GM18508 (cell line): ENCODE results near the gene EI24.
"Not testable (repeated sequence)": the region's sequence is repeated elsewhere in the genome, so short reads cannot be mapped to it uniquely, and the experiment has no call there.

Experiments
- ATAC-seq: cut with Tn5 transposase; IDR thresholded peaks from one replicate; pipeline ENCODE4 v1.9.1; 2021; ENCODE audit warnings: moderate number of reproducible peaks; ENCODE audit not compliant: insufficient read depth, unreplicated experiment

EI24 gene

DNA sequence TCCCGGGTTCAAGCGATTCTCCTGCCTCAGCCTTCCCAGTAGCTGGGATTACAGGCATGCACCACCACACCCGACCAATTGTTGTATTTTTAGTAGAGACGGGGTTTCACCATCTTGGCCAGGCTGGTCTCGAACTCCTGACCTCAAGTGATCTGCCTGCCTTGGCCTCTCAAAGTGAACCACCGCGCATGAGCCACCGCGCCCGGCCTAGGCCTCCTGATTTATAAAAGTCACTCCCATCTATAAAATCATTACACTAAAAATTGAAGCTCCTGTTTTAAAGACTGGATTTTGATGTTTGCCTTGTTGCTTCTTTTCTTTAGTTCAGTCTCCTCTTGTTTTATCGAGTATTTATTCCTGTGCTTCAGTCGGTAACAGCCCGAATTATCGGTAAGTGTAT lies 7.9 kb downstream of the EI24 start:
- ATAC-seq: not testable (repeated sequence)

DNA sequence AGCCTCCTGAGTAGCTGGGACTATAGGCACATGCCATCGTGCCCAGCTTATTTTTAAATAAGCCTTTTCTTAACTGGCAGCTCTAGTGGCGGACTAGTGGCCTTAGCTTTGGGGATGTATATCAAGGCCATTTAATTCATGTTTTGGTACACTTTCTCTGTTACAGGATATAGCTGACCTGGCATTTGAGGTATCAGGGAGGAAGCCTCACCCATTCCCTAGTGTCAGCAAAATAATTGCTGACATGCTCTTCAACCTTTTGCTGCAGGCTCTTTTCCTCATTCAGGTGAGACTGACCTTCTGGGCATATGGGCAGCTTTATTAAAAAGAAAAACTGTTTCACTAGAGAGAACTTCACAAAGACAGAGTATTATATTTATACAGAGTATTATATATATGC lies 9.5 kb downstream of the EI24 start:
- no peak for ATAC-seq

DNA sequence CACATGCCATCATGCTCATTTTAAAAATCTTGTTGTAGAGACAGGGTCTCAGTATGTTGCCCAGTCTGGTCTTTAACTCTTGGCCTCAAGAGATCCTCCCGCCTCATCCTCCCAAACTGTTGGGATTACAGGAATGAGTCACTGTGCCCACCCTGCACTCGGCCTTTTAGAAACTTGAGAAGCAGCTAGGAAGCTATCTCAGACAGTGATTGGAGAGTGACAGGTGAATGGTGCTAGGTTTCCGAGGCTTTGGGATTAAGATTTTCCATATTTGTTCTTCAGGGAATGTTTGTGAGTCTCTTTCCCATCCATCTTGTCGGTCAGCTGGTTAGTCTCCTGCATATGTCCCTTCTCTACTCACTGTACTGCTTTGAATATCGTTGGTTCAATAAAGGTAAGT lies 10.5 kb downstream of the EI24 start:
- no peak for ATAC-seq

DNA sequence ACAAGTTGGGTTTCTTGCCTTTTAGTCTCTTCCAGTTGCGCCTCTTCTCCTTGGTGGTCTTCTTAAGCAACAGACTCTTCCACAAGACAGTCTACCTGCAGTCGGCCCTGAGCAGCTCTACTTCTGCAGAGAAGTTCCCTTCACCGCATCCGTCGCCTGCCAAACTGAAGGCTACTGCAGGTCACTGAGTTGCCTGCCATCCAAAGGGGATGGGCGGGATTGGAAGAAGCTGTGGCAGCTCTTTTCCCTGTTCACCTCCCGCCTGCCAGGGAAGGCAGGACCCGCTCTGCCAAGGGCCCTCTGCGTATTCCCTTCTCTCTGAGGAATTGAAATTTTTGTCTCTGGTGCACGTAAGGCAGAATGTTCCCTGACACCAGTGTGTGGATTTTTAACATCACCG lies 14.2 kb downstream of the EI24 start:
- ATAC-seq: no peak

DNA sequence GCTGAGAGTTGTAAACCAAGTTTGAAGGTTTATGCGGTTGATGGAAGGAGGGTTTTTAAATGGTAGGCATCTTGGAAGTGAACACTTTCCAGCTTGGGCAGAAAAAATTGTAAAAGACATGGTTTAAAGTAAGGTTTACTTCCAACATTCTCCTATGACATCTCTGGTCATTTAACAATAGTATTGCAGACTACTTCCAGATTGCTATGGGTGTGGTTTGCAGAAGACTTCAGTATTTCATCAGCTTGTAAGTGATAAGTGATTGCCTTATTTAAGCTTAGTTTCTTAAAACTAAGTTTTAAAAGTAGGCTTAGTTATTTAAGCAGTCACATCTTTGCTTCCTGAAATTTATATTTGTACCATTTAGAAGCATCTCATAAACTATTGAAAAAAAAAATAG lies 16.2 kb downstream of the EI24 start:
- ATAC-seq: no peak

DNA sequence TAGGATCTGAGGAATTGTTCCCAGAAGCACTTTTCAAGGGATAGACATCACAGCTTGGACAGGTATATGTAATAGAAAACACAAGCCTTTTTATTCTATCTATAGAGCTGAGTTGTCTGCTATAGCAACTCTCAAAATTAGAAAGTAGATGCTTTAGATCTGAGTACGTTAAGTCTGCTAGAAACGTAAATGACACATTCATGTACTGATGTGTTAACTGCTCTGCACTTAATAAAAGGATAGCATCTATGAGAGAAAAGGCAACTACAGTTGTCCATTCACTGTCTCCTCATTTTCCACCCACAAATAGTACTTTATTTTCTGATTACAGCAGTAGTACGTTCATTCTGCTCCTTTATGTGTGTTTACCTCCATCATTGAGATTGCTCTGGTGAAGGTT lies 17.3 kb downstream of the EI24 start:
- ATAC-seq: no peak

DNA sequence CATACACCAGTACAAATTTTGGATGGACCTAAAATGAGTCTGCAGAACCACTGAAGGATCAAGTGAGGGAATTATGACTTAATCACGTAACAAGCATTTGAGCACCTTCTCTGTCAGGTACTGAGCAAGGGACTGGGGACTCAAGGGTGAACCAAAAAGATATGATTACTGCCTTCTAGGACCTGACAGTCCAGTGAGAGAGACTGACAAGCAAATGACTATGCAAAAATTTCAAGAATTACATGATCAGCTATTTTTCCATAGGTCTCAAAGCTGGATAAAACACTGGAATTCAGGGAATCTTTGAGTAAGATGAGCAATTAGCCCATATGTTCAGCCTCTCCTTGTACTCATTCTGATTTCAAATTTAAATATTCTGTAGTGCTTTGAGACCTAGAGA lies 18.2 kb downstream of the EI24 start:
- ATAC-seq: no peak

DNA sequence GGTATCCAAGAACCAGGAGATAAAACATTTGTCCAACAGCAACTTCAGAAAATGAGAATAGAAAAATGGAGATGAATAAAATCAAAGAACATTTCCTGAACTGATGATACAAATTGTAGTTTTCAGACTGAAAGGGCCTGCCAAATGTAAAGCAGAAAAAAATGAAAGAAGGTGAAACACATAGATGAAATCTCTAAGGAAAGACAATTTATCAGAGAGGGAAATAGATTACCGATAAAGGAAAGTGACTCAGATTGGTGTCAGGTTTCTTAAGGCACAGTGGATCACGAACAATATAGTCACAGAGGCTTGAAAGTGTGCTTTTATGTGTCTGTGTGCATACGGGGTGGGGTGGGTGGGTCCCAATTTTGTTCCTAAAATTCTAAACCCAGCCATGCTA lies 19.2 kb downstream of the EI24 start:
- no peak for ATAC-seq

DNA sequence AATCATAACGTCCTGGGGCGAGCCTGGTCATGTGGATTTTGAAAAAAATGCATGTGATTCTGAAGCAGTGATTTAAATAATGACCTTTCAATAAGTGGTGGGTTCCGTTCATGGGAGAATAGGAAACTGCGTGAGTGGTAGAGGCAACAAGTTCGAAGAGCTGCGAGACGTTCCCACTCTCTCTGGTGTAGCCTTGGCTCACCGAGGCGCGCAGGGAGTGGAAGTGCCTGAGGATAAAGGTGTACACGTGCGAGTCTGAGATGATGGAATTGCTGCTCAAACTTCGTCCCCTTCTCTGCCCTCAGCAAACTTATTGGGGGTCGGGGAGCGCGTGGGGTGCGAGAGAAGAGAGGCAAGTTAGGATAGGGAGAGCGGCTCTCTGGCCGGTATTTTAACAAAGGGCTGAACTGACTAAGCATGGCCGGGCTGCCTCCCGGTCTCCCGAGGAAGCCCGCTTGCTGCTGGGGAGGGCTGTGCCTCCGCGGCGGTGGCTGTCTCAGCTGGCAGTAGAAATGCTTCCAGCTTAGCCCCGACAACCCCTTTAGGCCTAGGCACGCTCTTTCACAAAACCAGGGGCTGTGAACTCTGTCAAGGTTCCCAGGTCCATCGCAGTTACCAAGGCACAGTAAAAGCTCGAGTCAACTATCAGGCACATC lies 22.5 kb downstream of the EI24 start:
- peak; percentile 1 for ATAC-seq

DNA sequence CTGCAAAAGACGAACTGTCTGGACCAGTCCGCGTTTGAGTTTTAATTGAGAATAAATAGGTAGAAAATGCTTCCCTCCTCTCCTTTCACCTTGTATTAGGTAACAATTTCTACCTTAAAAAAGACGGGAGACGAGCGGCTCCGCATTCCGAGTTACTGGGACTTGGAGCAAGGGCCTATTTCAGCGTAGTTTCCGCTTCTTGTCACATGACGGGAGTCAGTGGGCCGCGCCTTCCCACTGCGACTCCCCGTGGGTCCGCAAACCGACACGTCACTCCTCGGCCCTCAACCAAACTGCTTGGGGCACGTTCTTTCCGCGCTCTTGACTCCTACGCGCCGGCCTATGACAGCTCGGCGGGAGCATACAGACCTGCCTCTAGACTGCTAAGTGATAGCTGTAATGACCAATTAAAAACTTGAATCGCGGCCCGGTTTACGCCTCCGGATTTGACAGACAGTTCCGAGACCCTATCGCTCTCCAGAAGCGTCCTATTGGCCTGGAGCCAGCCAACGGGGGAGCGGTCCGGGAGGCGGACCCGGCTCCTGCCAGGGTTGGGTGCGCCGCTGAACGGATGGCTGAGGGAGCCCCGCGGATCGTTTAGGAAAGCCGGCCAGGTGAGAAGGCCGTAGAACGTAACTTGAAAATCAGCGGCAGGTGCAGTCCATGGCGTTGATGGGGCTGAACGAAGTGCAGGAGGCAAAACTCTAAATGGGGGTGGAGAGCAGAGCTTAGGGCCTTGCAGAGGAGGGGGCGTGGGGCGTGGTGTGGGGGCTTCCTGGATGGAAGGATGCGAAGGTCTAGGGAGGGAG lies 23.2 kb downstream of the EI24 start, which contains the start of gene STT3A:
Gene STT3A (plus strand): TSS at position 548 of the 809 bp plus-strand sequence. CDS start 3,064 bp downstream, outside the sequence.
- peak; percentile 97 for ATAC-seq

DNA sequence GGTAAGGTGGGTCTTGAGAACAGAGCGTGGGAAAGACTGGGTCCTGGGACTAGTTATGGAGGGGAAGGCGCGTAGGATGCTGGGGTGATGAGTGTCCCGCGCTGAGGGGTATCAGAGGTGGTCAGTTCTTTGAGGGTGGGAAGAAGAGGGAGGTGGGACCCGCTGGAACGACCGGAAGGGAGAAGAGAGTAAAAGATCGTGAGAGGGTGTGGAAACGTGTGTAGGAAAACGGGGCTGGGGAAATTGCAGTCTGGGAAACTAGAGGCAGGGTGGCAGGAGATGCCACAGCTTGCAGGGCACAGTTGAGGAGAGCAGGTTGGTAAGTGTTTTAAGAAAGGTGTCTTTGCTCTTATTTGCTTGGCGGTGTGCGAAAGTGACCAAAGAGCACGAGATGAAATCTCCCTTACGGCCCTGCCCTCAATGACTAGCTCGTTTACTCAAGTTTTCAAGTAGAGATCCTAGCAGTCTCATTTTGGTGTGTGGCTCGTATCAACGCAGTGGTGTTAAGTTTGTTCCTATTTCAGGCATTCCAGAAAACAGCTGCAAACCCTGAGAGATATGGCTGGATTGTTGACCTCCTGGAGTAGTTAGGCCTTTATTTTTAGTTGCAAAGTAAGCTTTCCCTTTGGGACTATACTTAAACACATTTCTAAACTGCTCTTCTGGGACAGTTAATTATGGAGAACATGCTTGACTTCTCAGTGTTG lies 24.0 kb downstream of the EI24 start:
- ATAC-seq: no peak

DNA sequence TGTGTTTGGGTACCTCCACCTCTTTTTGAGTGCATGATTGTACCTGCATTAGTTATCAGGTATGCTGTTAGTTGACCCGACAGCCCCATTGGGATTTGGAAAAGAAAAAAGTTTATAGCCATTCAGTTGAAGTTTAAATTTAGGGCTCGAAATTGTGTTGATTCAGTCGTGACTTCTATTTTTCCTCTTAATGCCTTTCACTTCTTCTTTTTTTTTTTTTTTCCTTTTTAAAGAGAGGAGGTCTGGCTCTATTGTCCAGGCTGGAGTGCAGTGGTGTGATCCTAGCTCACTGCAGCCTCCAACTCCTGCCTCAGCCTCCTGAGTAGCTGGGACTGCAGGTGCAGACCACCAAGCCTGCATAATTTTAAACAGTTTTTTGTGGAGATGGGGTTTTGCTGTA lies 25.7 kb downstream of the EI24 start:
- no peak for ATAC-seq

DNA sequence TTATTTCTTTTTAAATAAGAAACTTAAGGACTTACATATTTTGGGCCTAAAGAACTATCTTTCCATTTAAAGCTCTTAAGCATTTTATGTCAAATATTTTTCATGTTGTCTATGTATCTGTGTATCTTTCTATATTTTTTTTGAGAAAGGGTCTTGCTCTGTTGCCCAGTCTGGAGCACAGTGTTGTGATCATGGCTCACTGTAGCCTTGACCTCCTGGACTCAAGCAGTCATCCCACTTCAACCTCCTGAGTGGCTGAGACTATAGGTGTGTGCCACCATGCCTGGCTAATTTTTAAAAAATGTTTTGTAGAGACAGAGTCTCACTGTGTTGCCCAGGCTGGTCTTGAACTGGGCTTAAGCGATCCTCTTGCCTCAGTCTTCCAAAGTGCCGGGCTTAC lies 31.4 kb downstream of the EI24 start:
- no peak for ATAC-seq

DNA sequence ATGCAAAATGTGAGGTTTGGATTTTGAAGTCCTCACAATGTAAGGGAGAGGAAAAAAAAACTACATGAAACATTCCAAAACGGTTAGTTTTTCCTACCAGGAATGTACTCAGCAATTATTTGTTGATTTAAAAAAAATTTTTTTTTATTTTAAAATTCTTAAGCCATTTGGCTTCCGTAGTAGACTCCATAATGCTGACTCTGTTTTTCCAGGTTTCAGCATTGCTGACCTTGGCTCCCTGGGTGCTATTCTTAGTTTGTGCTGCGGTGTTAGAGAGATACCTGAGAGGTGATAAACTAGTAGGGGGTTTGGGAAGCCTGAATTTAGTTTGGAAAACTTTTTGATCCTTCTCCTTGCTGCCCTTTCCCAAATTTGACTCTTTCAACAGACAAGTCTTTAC lies 33.9 kb downstream of the EI24 start:
- no peak for ATAC-seq

DNA sequence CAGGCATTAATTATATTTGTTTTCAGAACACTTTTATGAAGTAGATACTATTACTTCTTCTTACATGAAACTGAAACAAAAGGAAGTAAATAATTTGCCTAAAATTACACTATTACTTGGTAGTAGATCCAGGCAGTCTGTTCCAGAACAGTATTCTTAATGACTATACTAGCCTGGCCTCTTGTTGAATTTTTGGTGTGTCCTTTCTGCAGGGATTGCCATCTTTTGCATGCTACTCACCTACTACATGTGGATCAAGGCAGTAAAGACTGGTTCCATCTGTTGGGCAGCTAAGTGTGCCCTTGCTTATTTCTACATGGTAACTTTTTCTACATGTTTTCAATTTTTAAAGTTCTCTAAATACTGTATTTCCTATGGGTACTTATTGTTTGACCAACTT lies 36.1 kb downstream of the EI24 start:
- ATAC-seq: no peak

DNA sequence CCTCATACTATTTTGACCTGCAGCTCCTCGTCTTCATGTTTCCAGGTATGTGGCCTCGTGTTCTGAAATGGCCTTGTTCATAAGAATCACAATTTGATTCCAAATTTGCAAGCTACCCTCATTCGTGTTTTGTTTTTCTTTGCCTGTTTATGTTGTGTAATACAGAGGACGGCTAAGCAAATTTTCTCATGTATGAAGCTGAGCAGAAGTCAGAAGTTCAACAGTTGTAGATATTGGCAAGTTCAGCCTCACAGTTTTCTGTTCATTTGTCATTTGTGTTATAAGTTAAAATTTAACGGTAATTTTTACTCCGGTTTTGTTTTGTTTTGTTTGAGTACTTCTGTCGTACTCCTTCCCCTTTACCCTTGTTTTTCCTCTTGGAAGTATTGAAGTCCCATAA lies 40.3 kb downstream of the EI24 start:
- no peak for ATAC-seq

DNA sequence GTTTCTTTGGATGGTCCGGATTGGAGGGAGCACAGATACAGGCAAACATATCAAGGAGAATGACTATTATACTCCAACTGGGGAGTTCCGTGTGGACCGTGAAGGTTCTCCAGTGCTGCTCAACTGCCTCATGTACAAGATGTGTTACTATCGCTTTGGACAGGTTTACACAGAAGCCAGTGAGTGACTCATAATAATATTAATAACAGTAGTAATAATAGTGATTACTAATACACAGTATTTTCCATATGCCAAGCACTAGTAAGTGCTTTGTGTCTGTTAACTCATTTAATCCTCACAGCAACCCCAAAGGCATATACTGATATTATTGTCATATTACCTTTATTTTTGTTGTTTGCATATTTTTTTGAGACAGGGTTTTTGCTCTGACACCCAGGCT lies 49.1 kb downstream of the EI24 start:
- ATAC-seq: no peak

DNA sequence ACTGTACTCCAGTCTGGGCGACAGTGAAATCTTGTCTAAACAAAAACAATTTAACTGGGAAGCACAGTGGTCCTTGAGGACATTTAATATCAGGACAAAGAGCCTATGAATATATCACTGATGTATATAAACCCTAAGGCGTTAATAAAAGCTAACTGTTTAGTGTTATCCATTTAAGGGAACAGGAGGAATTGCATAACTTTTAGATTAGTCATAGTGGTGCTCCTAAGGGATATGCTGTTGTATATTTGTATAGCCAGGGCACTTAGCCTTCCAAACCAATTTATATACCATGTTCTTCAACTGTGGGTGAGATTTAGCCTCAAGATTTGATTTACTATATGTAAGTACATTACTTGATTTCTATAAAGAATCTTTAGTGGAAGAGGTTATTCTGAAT lies 52.7 kb downstream of the EI24 start:
- ATAC-seq: no peak

DNA sequence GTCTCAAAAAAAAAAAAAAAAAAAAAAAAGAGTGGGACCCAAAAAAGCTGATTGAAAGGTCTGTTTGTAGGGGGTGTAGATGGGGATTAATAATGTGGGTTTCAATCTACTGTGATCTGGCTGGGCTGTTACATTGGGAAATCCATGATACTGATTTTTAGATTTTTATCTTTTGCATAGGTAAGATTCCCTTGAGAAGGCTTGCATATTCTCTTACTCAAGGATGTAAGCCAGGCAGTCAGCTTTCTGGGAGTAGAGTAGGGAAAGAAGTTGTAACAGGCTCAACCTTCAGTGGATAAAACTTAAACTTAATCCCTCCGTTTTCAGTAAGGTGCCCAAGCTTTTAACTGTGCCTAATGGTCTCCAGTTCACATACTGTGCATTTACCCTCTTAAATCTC lies 53.8 kb downstream of the EI24 start:
- ATAC-seq: no peak

DNA sequence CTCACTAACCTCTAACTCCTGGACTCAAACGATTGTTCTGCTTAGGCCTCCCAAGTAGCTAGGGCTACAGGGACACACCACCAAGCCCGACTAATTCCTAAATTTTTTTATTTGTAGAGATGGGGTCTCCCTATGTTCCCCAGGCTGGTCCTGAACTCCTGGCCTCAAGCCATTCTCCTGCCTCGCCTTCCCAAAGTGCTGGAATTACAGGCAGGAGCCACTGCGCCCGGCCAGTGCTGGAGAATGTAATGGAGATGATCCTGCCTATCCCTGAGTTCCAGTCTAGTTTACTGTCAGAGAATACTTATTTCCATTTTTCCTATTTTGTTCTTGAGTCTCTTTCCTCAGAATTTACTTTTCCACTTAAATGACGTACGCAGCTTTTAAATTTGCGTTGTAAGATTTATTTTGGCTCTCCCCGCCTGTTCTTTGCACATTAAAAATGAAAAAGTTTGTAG lies 55.5 kb downstream of the EI24 start, which contains the start of gene CHEK1:
Gene CHEK1 (plus strand): TSS at position 408 of the 458 bp plus-strand sequence. CDS start 1,606 bp downstream, outside the sequence.
- ATAC-seq: no peak

DNA sequence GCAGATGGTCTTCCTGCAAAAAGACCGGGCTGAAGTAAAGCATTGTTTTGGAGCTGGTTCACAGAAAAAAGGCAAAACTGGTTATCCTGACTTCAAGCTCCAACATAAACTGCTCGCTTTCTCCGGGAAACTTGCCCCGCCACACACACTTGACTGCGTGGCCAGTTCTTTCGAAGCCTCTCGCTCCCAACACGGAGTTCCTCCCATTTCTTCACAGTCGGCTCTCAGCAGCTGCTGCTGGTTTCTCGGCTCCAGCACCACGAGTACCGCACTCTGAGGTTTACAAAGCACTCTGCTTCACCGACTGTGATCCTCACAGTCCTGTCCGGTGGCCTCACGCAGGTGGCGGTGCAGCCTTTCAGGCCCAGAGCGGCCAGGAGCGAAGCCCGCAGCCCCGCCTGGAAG lies 56.0 kb downstream of the EI24 start:
- peak; percentile 14 for ATAC-seq
